PC-9 (cell line): ENCODE measurements around the gene IMMP2L. TPM values are rescaled to one million over a fixed set of nuclear protein-coding genes. Genes with fewer than 3 reads are reported as not detected.
A peak's percentile ranks its signal among the peaks of the same experiment; 100 is the strongest.

Experiments
- BruUV-seq: library from RNA; stranded (reverse); fragments of 400-500 nt; replicated peaks from 2 replicates; lab custom pipeline; 2021; lab: Mats Ljungman, UMichigan
- CTCF ChIA-PET: fragments of 300-600 bp; sonication (Branson Sonifier 250); formaldehyde crosslinking; loops from one replicate; lab custom pipeline; 2022; ENCODE audit warnings: antibody characterized with exemption; lab: Charles Lee
- POLR2A ChIA-PET: fragments of 300-600 bp; sonication (Branson Sonifier 250); formaldehyde crosslinking; loops from one replicate; lab custom pipeline; 2022; ENCODE audit warnings: antibody characterized with exemption; ENCODE audit not compliant: unreplicated experiment; lab: Charles Lee
- DNase-seq, 2 experiments: peaks; one replicate each; pipeline versions ENCODE4 v3.0.0 to v3.0.0-alpha.2; 2015 to 2022; ENCODE audit warnings: mixed read lengths in 1 of 2
- H2AFZ ChIP-seq: fragments of 200-600 bp; sonication (generic); 2 replicates; pipeline ENCODE4 v1.8.1; 2017; ENCODE audit warnings: antibody characterized with exemption
- H3F3A ChIP-seq: fragments of 200-600 bp; sonication (generic); 2 replicates; pipeline ENCODE4 v1.8.1; 2017; ENCODE audit warnings: antibody characterized with exemption, mild to moderate bottlenecking, low read depth; ENCODE audit not compliant: insufficient read depth
- H3K27ac ChIP-seq: fragments of 200-600 bp; sonication (generic); 2 replicates; pipeline ENCODE4 v1.6.1; 2016; ENCODE audit warnings: mixed run types
- H3K27me3 ChIP-seq: fragments of 200-600 bp; sonication (generic); 2 replicates; pipeline ENCODE4 v1.6.1; 2016; ENCODE audit warnings: low read depth, mixed run types; ENCODE audit not compliant: insufficient read depth
- H3K36me3 ChIP-seq: fragments of 200-600 bp; sonication (generic); 2 replicates; pipeline ENCODE4 v1.6.1; 2016; ENCODE audit warnings: low read depth, mixed run types
- H3K4me1 ChIP-seq: fragments of 200-600 bp; sonication (generic); replicated peaks from 2 replicates; pipeline ENCODE4 v1.6.1; 2016; ENCODE audit warnings: mixed run types; ENCODE audit not compliant: insufficient read depth
- H3K4me2 ChIP-seq: fragments of 200-600 bp; sonication (generic); 2 replicates; pipeline ENCODE4 v1.6.1; 2017; ENCODE audit warnings: mixed run types
- H3K4me3 ChIP-seq: fragments of 200-600 bp; sonication (generic); 2 replicates; pipeline ENCODE4 v1.6.1; 2016; ENCODE audit warnings: mixed run types
- H3K79me2 ChIP-seq: fragments of 200-600 bp; sonication (generic); 2 replicates; pipeline ENCODE4 v1.6.1; 2017; ENCODE audit warnings: low read depth, mixed run types
- H3K9me2 ChIP-seq: fragments of 200-600 bp; sonication (generic); 2 replicates; pipeline ENCODE4 v1.8.1; 2017; ENCODE audit warnings: mild to moderate bottlenecking; ENCODE audit not compliant: insufficient read depth
- H3K9me3 ChIP-seq: fragments of 200-600 bp; sonication (generic); 2 replicates; pipeline ENCODE4 v1.8.1; 2016; ENCODE audit warnings: low read depth; ENCODE audit not compliant: insufficient read depth
- H4K20me1 ChIP-seq: fragments of 200-600 bp; sonication (generic); 2 replicates; pipeline ENCODE4 v1.8.1; 2017; ENCODE audit not compliant: insufficient read depth
- EZH2 ChIP-seq: fragments of 200-600 bp; sonication (generic); IDR thresholded peaks from 2 replicates; pipeline ENCODE4 v1.8.0; 2017; ENCODE audit warnings: antibody characterized with exemption, low read depth
- intact Hi-C: fragments of 100-400 bp; cut with micrococcal nuclease; formaldehyde crosslinking; loops from one replicate; pipeline ENCODE4 v1.10.0; 2022; ENCODE audit not compliant: unreplicated experiment
- total RNA-seq: library from RNA; stranded (reverse); gene quantifications from 2 replicates; pipeline ENCODE4 v1.2.3, GENCODE V29; 2021
- TF ChIP-seq, protein P1 (sequence below): fragments of 200-600 bp; sonication (generic); conservative IDR thresholded peaks from 2 replicates; pipeline ENCODE4 v1.6.1; 2017; ENCODE audit warnings: mixed run types, antibody characterized with exemption, mild to moderate bottlenecking, moderate library complexity

Gene IMMP2L
- total RNA-seq, 1 experiment from 2014 or later = 40.5 TPM

DNA sequence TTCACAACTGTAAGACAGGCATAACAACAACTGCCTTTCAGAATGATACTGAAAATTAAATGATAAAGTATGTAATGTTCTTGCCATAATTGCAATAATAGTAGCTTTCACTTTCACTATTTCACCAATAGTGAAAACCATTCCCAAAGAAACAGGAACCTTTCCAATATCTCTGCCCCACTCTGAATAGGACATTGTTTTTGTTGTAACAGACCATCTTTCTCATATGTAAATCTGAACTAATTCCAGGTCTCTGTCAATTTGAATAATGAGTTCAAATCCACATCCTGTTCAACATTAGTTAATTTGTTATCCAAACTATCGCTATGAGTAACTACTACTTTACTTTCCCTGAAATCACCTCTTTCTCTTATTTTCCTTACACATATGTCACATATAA is 323.4 kb downstream of the IMMP2L start:
- Histone ChIP-seq H3K4me1 (no peaks in the 10 kb centered on the region), H3K36me3 (no peaks in the 10 kb centered on the region), H3K27me3 (no peaks in the 10 kb centered on the region), H3F3A (no peaks in the 10 kb centered on the region), H3K4me3 (no peak overlapping the region), H2AFZ (no peak overlapping the region), H3K9me3 (no peaks in the 10 kb centered on the region), H3K79me2 (no peaks in the 10 kb centered on the region), H4K20me1 (no peaks in the 10 kb centered on the region), H3K9me2 (no peaks in the 10 kb centered on the region), H3K4me2 (no peak overlapping the region), H3K27ac (no peak overlapping the region)
- CTCF ChIA-PET = interaction anchor here (0.6 kb wide), 1 partner anchor 1474 kb away, joined by 3 read pairs; no protein-coding TSS in a partner anchor
- DNase-seq = no peak
- intact Hi-C loops = no loop called here
- POLR2A ChIA-PET = no interaction called here
- BruUV-seq = no TSS peak
- TF ChIP-seq EZH2 = no peak
- TF ChIP-seq, protein P1, sequence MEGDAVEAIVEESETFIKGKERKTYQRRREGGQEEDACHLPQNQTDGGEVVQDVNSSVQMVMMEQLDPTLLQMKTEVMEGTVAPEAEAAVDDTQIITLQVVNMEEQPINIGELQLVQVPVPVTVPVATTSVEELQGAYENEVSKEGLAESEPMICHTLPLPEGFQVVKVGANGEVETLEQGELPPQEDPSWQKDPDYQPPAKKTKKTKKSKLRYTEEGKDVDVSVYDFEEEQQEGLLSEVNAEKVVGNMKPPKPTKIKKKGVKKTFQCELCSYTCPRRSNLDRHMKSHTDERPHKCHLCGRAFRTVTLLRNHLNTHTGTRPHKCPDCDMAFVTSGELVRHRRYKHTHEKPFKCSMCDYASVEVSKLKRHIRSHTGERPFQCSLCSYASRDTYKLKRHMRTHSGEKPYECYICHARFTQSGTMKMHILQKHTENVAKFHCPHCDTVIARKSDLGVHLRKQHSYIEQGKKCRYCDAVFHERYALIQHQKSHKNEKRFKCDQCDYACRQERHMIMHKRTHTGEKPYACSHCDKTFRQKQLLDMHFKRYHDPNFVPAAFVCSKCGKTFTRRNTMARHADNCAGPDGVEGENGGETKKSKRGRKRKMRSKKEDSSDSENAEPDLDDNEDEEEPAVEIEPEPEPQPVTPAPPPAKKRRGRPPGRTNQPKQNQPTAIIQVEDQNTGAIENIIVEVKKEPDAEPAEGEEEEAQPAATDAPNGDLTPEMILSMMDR = no peak

DNA sequence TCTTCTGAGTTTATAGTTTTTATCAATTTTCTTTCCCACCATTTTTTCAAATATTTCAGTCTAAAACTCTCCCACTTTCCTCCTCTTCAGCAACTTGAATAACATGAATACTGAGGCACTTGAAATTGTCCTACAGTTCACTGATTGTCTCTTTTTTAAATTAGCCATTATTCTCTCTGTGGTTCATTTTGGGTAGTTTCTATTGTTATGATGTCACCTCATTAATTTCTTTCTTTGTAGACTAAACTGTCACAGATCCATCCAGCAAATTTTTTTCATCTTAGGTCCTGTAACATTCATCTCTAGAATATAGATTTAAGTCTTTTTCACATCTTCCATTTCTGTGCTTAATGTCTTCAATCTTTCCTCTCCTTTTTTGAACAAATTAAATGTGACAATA is 326.6 kb downstream of the IMMP2L start:
- POLR2A ChIA-PET = no interaction called here
- BruUV-seq = no TSS peak
- intact Hi-C loops = no loop called here

DNA sequence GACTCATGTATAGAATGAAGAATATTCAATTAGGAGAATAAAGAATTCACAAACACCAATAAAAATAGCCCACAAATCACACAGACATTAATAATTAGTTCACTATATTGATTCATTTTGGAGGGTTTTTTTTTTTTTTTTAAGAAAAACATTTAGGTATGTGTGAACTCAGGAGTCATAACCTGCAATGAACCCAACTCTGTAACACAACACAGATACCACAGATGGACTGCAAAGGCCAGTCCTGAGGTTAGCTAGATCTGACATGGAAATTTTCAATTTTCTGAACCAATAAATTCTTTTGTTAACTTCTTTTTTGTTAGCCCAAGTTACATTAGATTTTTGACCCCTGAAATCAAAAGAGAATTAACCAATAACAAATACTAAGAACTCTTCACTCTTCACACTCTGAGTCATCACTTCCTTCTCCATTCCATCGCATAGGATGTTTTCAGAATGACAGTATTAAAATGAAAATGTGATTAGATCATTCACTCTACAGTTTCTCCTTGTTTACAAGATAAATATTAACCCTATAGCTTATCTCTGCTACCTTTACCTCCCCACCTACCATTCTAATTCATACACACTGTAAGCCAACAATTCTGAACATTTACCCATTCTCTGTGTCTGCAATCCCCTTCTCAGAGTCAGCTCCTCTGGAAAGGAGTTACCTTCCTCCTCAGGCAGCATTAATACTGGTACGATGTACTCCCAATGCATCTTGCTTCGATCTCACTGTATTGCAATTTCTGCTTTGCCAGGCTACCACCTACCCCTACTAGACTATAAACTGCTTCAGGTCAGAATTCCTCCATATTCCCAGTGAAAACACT is 329.8 kb downstream of the IMMP2L start:
- no TSS peak for BruUV-seq
- intact Hi-C loops = no loop called here
- peaks cover 14% of the 10 kb centered on the region for H3K4me1 ChIP-seq
- H3K9me2 ChIP-seq = no peaks in the 10 kb centered on the region
- ChIA-PET CTCF (no interaction called here), POLR2A (no interaction called here)
- H3K4me2 ChIP-seq = peak overlapping the region; percentile 22
- no peak overlapping the region for H2AFZ ChIP-seq
- no peaks in the 10 kb centered on the region for H3K79me2 ChIP-seq
- H3K27me3 ChIP-seq = no peaks in the 10 kb centered on the region
- peak in 1 of 2 experiments; percentile 77 for DNase-seq
- no peak overlapping the region for H3K4me3 ChIP-seq
- TF ChIP-seq EZH2 = no peak
- TF ChIP-seq, protein P1 = no peak
- H3K36me3 ChIP-seq = no peaks in the 10 kb centered on the region
- H3K27ac ChIP-seq = peak overlapping the region; percentile 54
- H4K20me1 ChIP-seq = no peaks in the 10 kb centered on the region
- H3K9me3 ChIP-seq = no peaks in the 10 kb centered on the region
- H3F3A ChIP-seq = peaks cover 4% of the 10 kb centered on the region; the same call in 1 of the 2 replicates

More for the DNA sequence above, 326.6 kb downstream of the IMMP2L start:
- TF ChIP-seq, protein P1 = no peak
- TF ChIP-seq EZH2 = no peak
- DNase-seq = no peak
- peaks cover 14% of the 10 kb centered on the region for H3K4me1 ChIP-seq
- H3K27me3 ChIP-seq = no peaks in the 10 kb centered on the region
- H2AFZ ChIP-seq = no peak overlapping the region
- peaks cover 4% of the 10 kb centered on the region; the same call in 1 of the 2 replicates for H3F3A ChIP-seq
- H3K9me2 ChIP-seq = no peaks in the 10 kb centered on the region
- no peaks in the 10 kb centered on the region for H3K36me3 ChIP-seq
- no peaks in the 10 kb centered on the region for H3K9me3 ChIP-seq
- H4K20me1 ChIP-seq = no peaks in the 10 kb centered on the region
- H3K27ac ChIP-seq = no peak overlapping the region
- H3K79me2 ChIP-seq = no peaks in the 10 kb centered on the region
- H3K4me3 ChIP-seq = no peak overlapping the region
- H3K4me2 ChIP-seq = no peak overlapping the region
- CTCF ChIA-PET = no interaction called here
